Peyer's patch (tissue), 4 donors: ENCODE measurements around the gene PDP2.

Experiments
- POLR2A ChIP-seq, 2 donors: fragments of 450-650 bp; IDR thresholded peaks; one replicate each; pipeline ENCODE4 v1.5.1; 2017; ENCODE audit warnings: antibody characterized with exemption in 2 of 2, mild to moderate bottlenecking in 2 of 2, moderate library complexity in 2 of 2
- TF ChIP-seq, protein P1 (sequence below), 6 experiments: fragments of 450-650 bp in 4 of 6; fragments of 200-600 bp in 2 of 6; sonication (generic) in 1 of 6; IDR thresholded peaks; one replicate each; pipeline ENCODE4 v1.5.1; 2017 to 2019; ENCODE audit warnings: antibody characterized with exemption in 6 of 6, mild to moderate bottlenecking in 3 of 6, moderate library complexity in 1 of 6

GRCh38 chr16:66842765-66843164, 37.5 kb upstream of the PDP2 start:
- TF ChIP-seq, protein P1, sequence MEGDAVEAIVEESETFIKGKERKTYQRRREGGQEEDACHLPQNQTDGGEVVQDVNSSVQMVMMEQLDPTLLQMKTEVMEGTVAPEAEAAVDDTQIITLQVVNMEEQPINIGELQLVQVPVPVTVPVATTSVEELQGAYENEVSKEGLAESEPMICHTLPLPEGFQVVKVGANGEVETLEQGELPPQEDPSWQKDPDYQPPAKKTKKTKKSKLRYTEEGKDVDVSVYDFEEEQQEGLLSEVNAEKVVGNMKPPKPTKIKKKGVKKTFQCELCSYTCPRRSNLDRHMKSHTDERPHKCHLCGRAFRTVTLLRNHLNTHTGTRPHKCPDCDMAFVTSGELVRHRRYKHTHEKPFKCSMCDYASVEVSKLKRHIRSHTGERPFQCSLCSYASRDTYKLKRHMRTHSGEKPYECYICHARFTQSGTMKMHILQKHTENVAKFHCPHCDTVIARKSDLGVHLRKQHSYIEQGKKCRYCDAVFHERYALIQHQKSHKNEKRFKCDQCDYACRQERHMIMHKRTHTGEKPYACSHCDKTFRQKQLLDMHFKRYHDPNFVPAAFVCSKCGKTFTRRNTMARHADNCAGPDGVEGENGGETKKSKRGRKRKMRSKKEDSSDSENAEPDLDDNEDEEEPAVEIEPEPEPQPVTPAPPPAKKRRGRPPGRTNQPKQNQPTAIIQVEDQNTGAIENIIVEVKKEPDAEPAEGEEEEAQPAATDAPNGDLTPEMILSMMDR (IDR thresholded peaks at IDR 0.05): no peak
- TF ChIP-seq POLR2A (IDR thresholded peaks at IDR 0.05): no peak
